MCF 10A (cell line): ENCODE data around the gene SREBF1. TPM values are rescaled to one million over a fixed set of nuclear protein-coding genes. Genes with fewer than 3 reads are reported as not detected.
A peak's percentile ranks its signal among the peaks of the same experiment; 100 is the strongest.

Experiments used
- BruUV-seq: library from RNA; stranded (reverse); fragments of 400-500 nt; replicated peaks from 2 replicates; lab custom pipeline; 2021; lab: Mats Ljungman, UMichigan
- CTCF ChIA-PET: fragments of 300-600 bp; sonication (Branson Sonifier 250); formaldehyde crosslinking; extraction: SDS; loops from one replicate; lab custom pipeline; 2021; ENCODE audit warnings: antibody characterized with exemption, inconsistent platforms; lab: Yijun Ruan, JAX
- POLR2A ChIA-PET: fragments of 300-600, 350-650 bp; sonication (Branson Sonifier 250); formaldehyde crosslinking; extraction: SDS; loops from one replicate; lab custom pipeline; 2020; ENCODE audit warnings: antibody characterized with exemption, inconsistent platforms; lab: Yijun Ruan, JAX
- DNase-seq: peaks from one replicate; pipeline ENCODE4 v3.0.0-alpha.2; 2018; ENCODE audit not compliant: unreplicated experiment
- H3K27ac Mint-ChIP-seq: one replicate; pipeline ENCODE4 v1.8.0; 2022; ENCODE audit warnings: mild to moderate bottlenecking, low read depth, mixed read lengths; ENCODE audit not compliant: unreplicated experiment
- H3K27me3 Mint-ChIP-seq: one replicate; pipeline ENCODE4 v1.8.0; 2022; ENCODE audit warnings: mixed read lengths; ENCODE audit not compliant: insufficient read depth, unreplicated experiment
- H3K36me3 Mint-ChIP-seq: one replicate; pipeline ENCODE4 v1.8.0; 2022; ENCODE audit warnings: mild to moderate bottlenecking, moderate library complexity, mixed read lengths; ENCODE audit not compliant: insufficient read depth, unreplicated experiment
- H3K4me1 Mint-ChIP-seq: one replicate; pipeline ENCODE4 v1.8.0; 2022; ENCODE audit warnings: mixed read lengths; ENCODE audit not compliant: insufficient read depth, unreplicated experiment
- H3K4me3 Mint-ChIP-seq: one replicate; pipeline ENCODE4 v1.8.0; 2022; ENCODE audit warnings: mild to moderate bottlenecking, moderate library complexity, mixed read lengths; ENCODE audit not compliant: unreplicated experiment
- H3K9me3 Mint-ChIP-seq: one replicate; pipeline ENCODE4 v1.8.0; 2022; ENCODE audit warnings: mixed read lengths; ENCODE audit not compliant: unreplicated experiment
- intact Hi-C: fragments of 100-400 bp; cut with micrococcal nuclease; formaldehyde crosslinking; loops from 2 replicates; pipeline ENCODE4 v1.14.1; 2022
- total RNA-seq: library from RNA; stranded (reverse); gene quantifications from 2 replicates; pipeline ENCODE4 v1.2.3, GENCODE V29; 2022
- TF ChIP-seq, protein P1 (sequence below): fragments of 200-600 bp; IDR thresholded peaks from one replicate; pipeline ENCODE4 v1.8.0; 2022; ENCODE audit warnings: antibody characterized with exemption, mild to moderate bottlenecking; ENCODE audit not compliant: unreplicated experiment

The SREBF1 gene
- total RNA-seq, 1 experiment from 2014 or later, result 87.1 TPM

- TF ChIP-seq, protein P1, sequence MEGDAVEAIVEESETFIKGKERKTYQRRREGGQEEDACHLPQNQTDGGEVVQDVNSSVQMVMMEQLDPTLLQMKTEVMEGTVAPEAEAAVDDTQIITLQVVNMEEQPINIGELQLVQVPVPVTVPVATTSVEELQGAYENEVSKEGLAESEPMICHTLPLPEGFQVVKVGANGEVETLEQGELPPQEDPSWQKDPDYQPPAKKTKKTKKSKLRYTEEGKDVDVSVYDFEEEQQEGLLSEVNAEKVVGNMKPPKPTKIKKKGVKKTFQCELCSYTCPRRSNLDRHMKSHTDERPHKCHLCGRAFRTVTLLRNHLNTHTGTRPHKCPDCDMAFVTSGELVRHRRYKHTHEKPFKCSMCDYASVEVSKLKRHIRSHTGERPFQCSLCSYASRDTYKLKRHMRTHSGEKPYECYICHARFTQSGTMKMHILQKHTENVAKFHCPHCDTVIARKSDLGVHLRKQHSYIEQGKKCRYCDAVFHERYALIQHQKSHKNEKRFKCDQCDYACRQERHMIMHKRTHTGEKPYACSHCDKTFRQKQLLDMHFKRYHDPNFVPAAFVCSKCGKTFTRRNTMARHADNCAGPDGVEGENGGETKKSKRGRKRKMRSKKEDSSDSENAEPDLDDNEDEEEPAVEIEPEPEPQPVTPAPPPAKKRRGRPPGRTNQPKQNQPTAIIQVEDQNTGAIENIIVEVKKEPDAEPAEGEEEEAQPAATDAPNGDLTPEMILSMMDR, result no peak
- no TSS peak for BruUV-seq
- intact Hi-C loops, result no loop called here
- no peaks in the 10 kb centered on the region for H3K27me3 Mint-ChIP-seq
- H3K36me3 Mint-ChIP-seq, result no peaks in the 10 kb centered on the region
- H3K27ac Mint-ChIP-seq, result no peak overlapping the region
- ChIA-PET CTCF (interaction anchor here (0.6 to 1.6 kb wide), 4 partner anchors 33 to 149 kb away, joined by 3 to 5 read pairs (median 4); no protein-coding TSS in a partner anchor), POLR2A (interaction anchor here (0.6 kb wide), 2 partner anchors 42 to 195 kb away, joined by 3 read pairs; no protein-coding TSS in a partner anchor)
- DNase-seq, result no peak
- H3K9me3 Mint-ChIP-seq, result no peaks in the 10 kb centered on the region
- no peak overlapping the region for H3K4me3 Mint-ChIP-seq
- peaks cover 7% of the 10 kb centered on the region for H3K4me1 Mint-ChIP-seq
Observed at GRCh38 chr17:17778308-17779014, 58.3 kb downstream of the SREBF1 start.

- H3K36me3 Mint-ChIP-seq, result peaks cover 5% of the 10 kb centered on the region
- intact Hi-C loops, result no loop called here
Observed at GRCh38 chr17:17776889-17777288, 59.9 kb downstream of the SREBF1 start.

GRCh38 chr17:17774009-17774881, 62.5 kb downstream of the SREBF1 start:
- H3K27me3 Mint-ChIP-seq, result no peaks in the 10 kb centered on the region
- peak; percentile 86 for DNase-seq
- TSS peak; percentile 63 for BruUV-seq
- peak overlapping the region; percentile 92 for H3K27ac Mint-ChIP-seq
- POLR2A ChIA-PET, result interaction anchor here (0.7 to 1.8 kb wide), 12 partner anchors 12 to 439 kb away, joined by 3 to 21 read pairs (median 5); partner anchors contain the start of gene PEMT
- CTCF ChIA-PET, result interaction anchor here (0.6 to 1.6 kb wide), 25 partner anchors 11 to 145 kb away, joined by 3 to 13 read pairs (median 4); no protein-coding TSS in a partner anchor
- TF ChIP-seq, protein P1, result peak; percentile 73
- no peak overlapping the region for H3K4me3 Mint-ChIP-seq
- peaks cover 5% of the 10 kb centered on the region for H3K36me3 Mint-ChIP-seq
- peaks cover 31% of the 10 kb centered on the region for H3K4me1 Mint-ChIP-seq
- no peaks in the 10 kb centered on the region for H3K9me3 Mint-ChIP-seq
- intact Hi-C loops, result loop anchor here (1.0 to 2.0 kb wide), 2 partner anchors 45 to 93 kb away; partner anchors contain the start of gene RAI1

More at GRCh38 chr17:17776889-17777288, 59.9 kb downstream of the SREBF1 start:
- no peak for DNase-seq
- ChIA-PET CTCF (interaction anchor here (0.6 to 0.7 kb wide), 2 partner anchors 108 to 269 kb away, joined by 5 read pairs; no protein-coding TSS in a partner anchor), POLR2A (no interaction called here)
- H3K27me3 Mint-ChIP-seq, result no peaks in the 10 kb centered on the region
- H3K27ac Mint-ChIP-seq, result no peak overlapping the region
- no TSS peak for BruUV-seq
- H3K4me1 Mint-ChIP-seq, result peaks cover 23% of the 10 kb centered on the region
- TF ChIP-seq, protein P1, result no peak
- H3K9me3 Mint-ChIP-seq, result no peaks in the 10 kb centered on the region
- H3K4me3 Mint-ChIP-seq, result no peak overlapping the region
